ENCODE data around the gene SERPINA5. TPM values are rescaled to one million over a fixed set of nuclear protein-coding genes. Genes with fewer than 3 reads are reported as not detected.
A peak's percentile ranks its signal among the peaks of the same experiment; 100 is the strongest.

SERPINA5 gene
- total RNA-seq, 1 donor from 2014 or later: 3.5 TPM

DNA sequence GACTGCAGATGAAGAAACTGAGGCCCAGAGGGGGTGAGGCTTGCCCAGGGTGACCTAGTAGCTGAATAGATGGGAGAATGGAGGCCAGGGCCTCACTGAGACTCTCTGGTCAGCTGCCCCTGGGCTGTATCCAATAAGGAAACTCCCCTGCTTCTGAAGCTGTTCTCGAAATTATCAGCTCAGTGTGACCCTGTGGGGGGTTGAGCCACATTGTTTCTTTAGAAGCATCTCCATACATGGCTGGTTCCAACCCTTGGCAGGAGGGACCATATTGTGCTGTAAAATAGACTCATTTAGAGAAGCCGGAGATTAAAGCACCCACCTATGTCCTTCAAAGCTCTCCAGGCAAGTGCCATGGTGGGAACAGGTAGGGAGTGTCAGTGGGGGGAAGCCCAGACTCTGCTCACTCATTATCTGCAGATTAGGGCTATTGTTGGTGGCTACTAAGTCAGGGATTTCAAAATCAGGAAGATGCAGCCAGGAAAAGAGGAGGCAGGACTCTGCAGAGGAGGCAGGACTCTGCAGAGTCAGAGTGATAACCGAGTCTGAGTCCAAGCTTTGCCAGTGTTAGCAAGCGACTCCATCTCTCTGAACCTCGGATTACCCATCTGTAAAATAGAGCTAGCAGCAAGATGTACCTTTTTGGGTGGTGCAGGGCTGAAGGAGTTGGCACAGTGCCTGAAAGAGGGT lies 3.5 kb downstream of the SERPINA5 start:
- Mint-ChIP-seq H3K36me3 (no peaks in the 10 kb centered on the region), H3K4me3 (no peak overlapping the region), H3K27me3 (ENCODE audit: insufficient read depth, low read depth) (peaks cover 15% of the 10 kb centered on the region), H3K27ac (peak overlapping the region; percentile 86), H3K9me3 (no peaks in the 10 kb centered on the region), H3K4me1 (peaks cover 15% of the 10 kb centered on the region)
- H2AFZ ChIP-seq (replicated peaks): no peak overlapping the region
- H3K9ac ChIP-seq: no peak overlapping the region
- peaks cover 10% of the 10 kb centered on the region for H3K4me1 ChIP-seq
- H3K27ac ChIP-seq: no peak overlapping the region
- TF ChIP-seq CTCF (IDR thresholded peaks at IDR 0.05) (no peak), EZH2 (IDR thresholded peaks at IDR 0.05) (no peak), EZH2phosphoT487 (IDR thresholded peaks at IDR 0.05) (no peak)
- H3K4me2 ChIP-seq: peak overlapping the region; percentile 54
- H4K20me1 ChIP-seq (ENCODE audit: low read depth): no peaks in the 10 kb centered on the region
- no peak overlapping the region for H3K4me3 ChIP-seq
- H3K9me3 ChIP-seq (ENCODE audit: low read depth): no peaks in the 10 kb centered on the region
- no peaks in the 10 kb centered on the region for H3K36me3 ChIP-seq
- H3K79me2 ChIP-seq (ENCODE audit: low read depth): no peaks in the 10 kb centered on the region
- no peaks in the 10 kb centered on the region for H3K27me3 ChIP-seq
- peaks cover 8% of the 10 kb centered on the region for H3F3A ChIP-seq (ENCODE audit: low read depth)
- DNase-seq (ENCODE audit: low spot score): peak; percentile 23

GRCh38 chr14:94586635-94587034 lies 5.4 kb downstream of the SERPINA5 start:
- H3K36me3 Mint-ChIP-seq: peaks cover 2% of the 10 kb centered on the region
- peaks cover 5% of the 10 kb centered on the region for H3K9me3 Mint-ChIP-seq
- Histone ChIP-seq H4K20me1 (ENCODE audit: low read depth) (no peaks in the 10 kb centered on the region), H3K27me3 (no peaks in the 10 kb centered on the region), H3K4me3 (no peak overlapping the region), H3F3A (ENCODE audit: low read depth) (peaks cover 8% of the 10 kb centered on the region), H3K4me1 (peaks cover 10% of the 10 kb centered on the region), H3K79me2 (ENCODE audit: low read depth) (no peaks in the 10 kb centered on the region), H3K36me3 (no peaks in the 10 kb centered on the region), H3K9me3 (ENCODE audit: low read depth) (no peaks in the 10 kb centered on the region), H3K27ac (no peak overlapping the region), H2AFZ (replicated peaks) (no peak overlapping the region), H3K4me2 (no peak overlapping the region), H3K9ac (no peak overlapping the region)
- DNase-seq (ENCODE audit: low spot score): no peak
- H3K4me3 Mint-ChIP-seq: no peak overlapping the region
- H3K4me1 Mint-ChIP-seq: peaks cover 13% of the 10 kb centered on the region
- H3K27ac Mint-ChIP-seq: no peak overlapping the region
- no peak for TF ChIP-seq EZH2 (IDR thresholded peaks at IDR 0.05)
- no peak for TF ChIP-seq CTCF (IDR thresholded peaks at IDR 0.05)
- TF ChIP-seq EZH2phosphoT487 (IDR thresholded peaks at IDR 0.05): no peak
- H3K27me3 Mint-ChIP-seq (ENCODE audit: insufficient read depth, low read depth): peaks cover 15% of the 10 kb centered on the region

DNA sequence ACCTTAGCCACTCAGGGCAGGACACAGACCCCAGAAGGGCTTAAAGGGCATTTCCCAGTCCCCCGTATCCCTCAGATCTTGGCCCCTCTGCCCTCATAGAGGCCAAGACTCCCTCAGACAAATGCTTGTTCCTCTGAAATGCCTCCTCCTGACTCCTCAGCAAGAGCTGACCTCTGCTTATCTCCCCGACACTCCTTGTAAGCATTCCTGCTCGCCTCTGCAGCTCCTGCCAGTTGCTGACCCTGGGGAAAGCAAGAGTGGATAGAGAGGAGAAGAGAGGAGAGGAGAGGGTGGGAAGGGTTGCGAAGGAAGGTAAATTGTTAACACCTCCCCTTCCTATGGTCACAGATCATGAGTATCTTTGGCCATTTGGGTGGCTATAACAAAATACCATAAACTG lies 7.1 kb downstream of the SERPINA5 start:
- Histone ChIP-seq H2AFZ (replicated peaks) (no peak overlapping the region), H4K20me1 (ENCODE audit: low read depth) (no peaks in the 10 kb centered on the region), H3K27ac (no peak overlapping the region), H3F3A (ENCODE audit: low read depth) (peaks cover 8% of the 10 kb centered on the region), H3K4me3 (no peak overlapping the region), H3K27me3 (no peaks in the 10 kb centered on the region), H3K9me3 (ENCODE audit: low read depth) (no peaks in the 10 kb centered on the region), H3K4me1 (peaks cover 10% of the 10 kb centered on the region), H3K9ac (no peak overlapping the region), H3K79me2 (ENCODE audit: low read depth) (no peaks in the 10 kb centered on the region), H3K36me3 (no peaks in the 10 kb centered on the region), H3K4me2 (no peak overlapping the region)
- no peak for TF ChIP-seq CTCF (IDR thresholded peaks at IDR 0.05)
- TF ChIP-seq EZH2 (IDR thresholded peaks at IDR 0.05): no peak
- TF ChIP-seq EZH2phosphoT487 (IDR thresholded peaks at IDR 0.05): no peak
- H3K9me3 Mint-ChIP-seq: peaks cover 5% of the 10 kb centered on the region
- H3K36me3 Mint-ChIP-seq: peaks cover 2% of the 10 kb centered on the region
- peaks cover 13% of the 10 kb centered on the region for H3K4me1 Mint-ChIP-seq
- no peak for DNase-seq (ENCODE audit: low spot score)
- H3K27me3 Mint-ChIP-seq (ENCODE audit: insufficient read depth, low read depth): peaks cover 15% of the 10 kb centered on the region
- H3K4me3 Mint-ChIP-seq: no peak overlapping the region
- H3K27ac Mint-ChIP-seq: no peak overlapping the region
